ENCODE measurements around the gene RNF114.

GRCh38 chr20:49984426-49985153, 48.4 kb downstream of the RNF114 start:
- TF ChIP-seq CTCF (IDR thresholded peaks at IDR 0.05): no peak
- no peak for TF ChIP-seq ESRRA (CRISPR knock-in tag; IDR thresholded peaks at IDR 0.05; ENCODE audit: borderline replicate concordance)
- no peak for TF ChIP-seq USF1 (CRISPR knock-in tag; IDR thresholded peaks at IDR 0.05)
